Osteoblast (primary cell): Measurements from ENCODE around the gene TNFRSF19. TPM values are rescaled to one million over a fixed set of nuclear protein-coding genes. Genes with fewer than 3 reads are reported as not detected.
A peak's percentile ranks its signal among the peaks of the same experiment; 100 is the strongest.

Experiments used
- DNase-seq: peaks from one replicate; pipeline ENCODE4 v3.0.0; 2011; ENCODE audit warnings: low spot score, mixed read lengths; ENCODE audit not compliant: insufficient read length; ENCODE audit errors: missing footprints
- H2AFZ ChIP-seq: 2 replicates; pipeline ENCODE4 v1.6.0; 2011; ENCODE audit warnings: mild to moderate bottlenecking, low read length
- H3K27ac ChIP-seq: 2 replicates; pipeline ENCODE4 v1.5.1; 2011; ENCODE audit warnings: mild to moderate bottlenecking, low read depth, low read length, moderate library complexity
- H3K27me3 ChIP-seq: 2 replicates; pipeline ENCODE4 v1.6.0; 2012; ENCODE audit warnings: mild to moderate bottlenecking, control low read depth, inconsistent platforms, low read length, moderate library complexity; ENCODE audit not compliant: insufficient read depth
- H3K36me3 ChIP-seq: 2 replicates; pipeline ENCODE4 v1.5.1; 2011; ENCODE audit warnings: mild to moderate bottlenecking, low read length, control low read depth, moderate library complexity; ENCODE audit not compliant: insufficient read depth
- H3K4me1 ChIP-seq: 2 replicates; pipeline ENCODE4 v1.5.1; 2011; ENCODE audit warnings: mild to moderate bottlenecking, low read length, control low read depth, moderate library complexity; ENCODE audit not compliant: insufficient read depth
- H3K4me2 ChIP-seq: 2 replicates; pipeline ENCODE4 v1.6.0; 2011; ENCODE audit warnings: mild to moderate bottlenecking, low read length; ENCODE audit not compliant: insufficient read depth
- H3K4me3 ChIP-seq: fragments of 200-600 bp; sonication (generic); 3 replicates; pipeline ENCODE4 v1.5.1; 2012; ENCODE audit warnings: mild to moderate bottlenecking, low read length, inconsistent platforms; ENCODE audit not compliant: insufficient read depth
- H3K79me2 ChIP-seq: 2 replicates; pipeline ENCODE4 v1.6.0; 2012; ENCODE audit warnings: mild to moderate bottlenecking, low read length, control low read depth, inconsistent platforms; ENCODE audit not compliant: insufficient read depth
- H3K9me3 ChIP-seq: 2 replicates; pipeline ENCODE4 v1.5.1; 2011; ENCODE audit warnings: low read depth, low read length, control low read depth
- H4K20me1 ChIP-seq: 2 replicates; pipeline ENCODE4 v1.6.0; 2012; ENCODE audit warnings: mild to moderate bottlenecking, low read length, control low read depth; ENCODE audit not compliant: insufficient read depth
- total RNA-seq: library from RNA; depleted of rRNA; stranded (reverse); fragments of >200 nt; gene quantifications from 2 replicates; pipeline ENCODE4 v1.2.3, GENCODE V29; 2012
- TF ChIP-seq, protein P1 (sequence below): IDR thresholded peaks from 2 replicates; pipeline ENCODE4 v1.5.1; 2011; ENCODE audit warnings: mild to moderate bottlenecking, low read depth, low read length, moderate library complexity; ENCODE audit errors: extremely low read depth

The TNFRSF19 gene
- total RNA-seq, 1 donor, result 73.8 TPM

DNA sequence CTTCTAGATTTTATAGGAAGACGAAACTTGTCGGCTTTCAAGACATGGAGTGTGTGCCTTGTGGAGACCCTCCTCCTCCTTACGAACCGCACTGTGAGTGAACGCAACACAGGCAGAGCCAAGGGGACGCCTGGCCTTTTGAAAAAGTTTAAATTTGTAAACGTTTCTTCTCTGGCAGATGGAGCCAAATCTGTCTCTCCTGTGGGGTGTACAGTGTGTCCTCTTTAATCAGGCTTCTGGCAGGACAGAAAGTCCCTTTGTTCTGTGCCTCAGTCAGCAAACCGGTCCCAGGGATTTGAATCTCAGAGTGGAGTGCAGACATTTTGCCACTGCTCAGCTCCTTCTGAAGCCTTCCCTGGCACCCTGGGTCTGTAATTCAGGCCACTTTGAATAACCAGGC lies 56.5 kb downstream of the TNFRSF19 start:
- H3K9me3 ChIP-seq, result no peaks in the 10 kb centered on the region
- no peaks in the 10 kb centered on the region for H4K20me1 ChIP-seq
- H3K4me3 ChIP-seq, result no peak overlapping the region
- peaks cover 11% of the 10 kb centered on the region for H3K36me3 ChIP-seq
- no peak overlapping the region for H3K4me2 ChIP-seq
- H2AFZ ChIP-seq, result no peak overlapping the region
- H3K27ac ChIP-seq, result no peak overlapping the region
- no peak for DNase-seq
- H3K27me3 ChIP-seq, result no peaks in the 10 kb centered on the region
- H3K4me1 ChIP-seq, result peaks cover 9% of the 10 kb centered on the region
- TF ChIP-seq, protein P1, sequence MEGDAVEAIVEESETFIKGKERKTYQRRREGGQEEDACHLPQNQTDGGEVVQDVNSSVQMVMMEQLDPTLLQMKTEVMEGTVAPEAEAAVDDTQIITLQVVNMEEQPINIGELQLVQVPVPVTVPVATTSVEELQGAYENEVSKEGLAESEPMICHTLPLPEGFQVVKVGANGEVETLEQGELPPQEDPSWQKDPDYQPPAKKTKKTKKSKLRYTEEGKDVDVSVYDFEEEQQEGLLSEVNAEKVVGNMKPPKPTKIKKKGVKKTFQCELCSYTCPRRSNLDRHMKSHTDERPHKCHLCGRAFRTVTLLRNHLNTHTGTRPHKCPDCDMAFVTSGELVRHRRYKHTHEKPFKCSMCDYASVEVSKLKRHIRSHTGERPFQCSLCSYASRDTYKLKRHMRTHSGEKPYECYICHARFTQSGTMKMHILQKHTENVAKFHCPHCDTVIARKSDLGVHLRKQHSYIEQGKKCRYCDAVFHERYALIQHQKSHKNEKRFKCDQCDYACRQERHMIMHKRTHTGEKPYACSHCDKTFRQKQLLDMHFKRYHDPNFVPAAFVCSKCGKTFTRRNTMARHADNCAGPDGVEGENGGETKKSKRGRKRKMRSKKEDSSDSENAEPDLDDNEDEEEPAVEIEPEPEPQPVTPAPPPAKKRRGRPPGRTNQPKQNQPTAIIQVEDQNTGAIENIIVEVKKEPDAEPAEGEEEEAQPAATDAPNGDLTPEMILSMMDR, result no peak
- no peaks in the 10 kb centered on the region for H3K79me2 ChIP-seq

DNA sequence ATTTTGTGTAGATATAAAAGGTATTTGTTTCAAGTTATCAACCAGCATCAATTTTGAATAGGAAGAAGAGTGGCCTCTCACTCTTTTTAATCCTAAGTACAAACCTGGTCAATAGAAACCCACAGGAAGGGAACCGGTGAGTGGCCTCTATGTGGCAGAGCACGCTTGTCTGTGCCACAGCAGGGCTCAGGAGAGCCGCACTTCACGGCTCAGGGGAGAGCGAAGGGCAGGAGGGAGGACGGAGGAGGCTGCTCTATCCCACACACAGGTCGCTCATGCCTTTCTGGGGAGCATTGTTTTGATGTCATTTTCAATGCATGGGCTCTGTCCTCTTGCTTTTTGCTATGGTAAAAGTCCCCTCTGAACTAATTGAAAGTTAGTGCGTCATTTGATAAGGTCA lies 57.2 kb downstream of the TNFRSF19 start:
- TF ChIP-seq, protein P1, result no peak
- no peak overlapping the region for H3K4me3 ChIP-seq
- no peak overlapping the region for H3K27ac ChIP-seq
- no peaks in the 10 kb centered on the region for H3K79me2 ChIP-seq
- no peaks in the 10 kb centered on the region for H3K27me3 ChIP-seq
- peaks cover 8% of the 10 kb centered on the region for H3K4me1 ChIP-seq
- H3K4me2 ChIP-seq, result no peak overlapping the region
- no peak overlapping the region for H2AFZ ChIP-seq
- no peaks in the 10 kb centered on the region for H3K9me3 ChIP-seq
- DNase-seq, result no peak
- H4K20me1 ChIP-seq, result no peaks in the 10 kb centered on the region
- H3K36me3 ChIP-seq, result peaks cover 16% of the 10 kb centered on the region

DNA sequence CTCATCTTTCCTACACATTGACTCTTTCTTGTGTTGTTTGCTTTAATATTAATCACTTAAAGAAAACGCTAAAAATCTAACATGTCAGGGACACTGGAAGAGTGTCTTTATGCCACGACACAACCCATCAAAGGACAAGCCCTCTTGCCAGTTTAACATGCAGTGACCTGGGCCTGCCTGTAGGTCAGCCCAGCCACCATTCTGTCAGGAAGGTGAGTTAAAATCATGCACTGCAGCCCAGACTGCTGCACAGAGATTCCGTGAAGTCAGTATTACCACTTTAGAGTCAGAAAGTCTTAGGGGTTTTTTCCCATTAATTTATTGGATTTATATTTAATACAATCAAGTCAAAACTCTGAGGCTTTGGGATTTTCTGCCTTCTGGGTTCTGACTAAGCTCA lies 58.0 kb downstream of the TNFRSF19 start:
- Histone ChIP-seq H3K9me3 (no peaks in the 10 kb centered on the region), H3K36me3 (peaks cover 16% of the 10 kb centered on the region), H3K4me3 (no peak overlapping the region), H3K79me2 (no peaks in the 10 kb centered on the region), H3K4me1 (peaks cover 8% of the 10 kb centered on the region), H4K20me1 (no peaks in the 10 kb centered on the region), H3K4me2 (no peak overlapping the region), H3K27me3 (no peaks in the 10 kb centered on the region), H3K27ac (no peak overlapping the region), H2AFZ (no peak overlapping the region)
- TF ChIP-seq, protein P1, result no peak
- no peak for DNase-seq

DNA sequence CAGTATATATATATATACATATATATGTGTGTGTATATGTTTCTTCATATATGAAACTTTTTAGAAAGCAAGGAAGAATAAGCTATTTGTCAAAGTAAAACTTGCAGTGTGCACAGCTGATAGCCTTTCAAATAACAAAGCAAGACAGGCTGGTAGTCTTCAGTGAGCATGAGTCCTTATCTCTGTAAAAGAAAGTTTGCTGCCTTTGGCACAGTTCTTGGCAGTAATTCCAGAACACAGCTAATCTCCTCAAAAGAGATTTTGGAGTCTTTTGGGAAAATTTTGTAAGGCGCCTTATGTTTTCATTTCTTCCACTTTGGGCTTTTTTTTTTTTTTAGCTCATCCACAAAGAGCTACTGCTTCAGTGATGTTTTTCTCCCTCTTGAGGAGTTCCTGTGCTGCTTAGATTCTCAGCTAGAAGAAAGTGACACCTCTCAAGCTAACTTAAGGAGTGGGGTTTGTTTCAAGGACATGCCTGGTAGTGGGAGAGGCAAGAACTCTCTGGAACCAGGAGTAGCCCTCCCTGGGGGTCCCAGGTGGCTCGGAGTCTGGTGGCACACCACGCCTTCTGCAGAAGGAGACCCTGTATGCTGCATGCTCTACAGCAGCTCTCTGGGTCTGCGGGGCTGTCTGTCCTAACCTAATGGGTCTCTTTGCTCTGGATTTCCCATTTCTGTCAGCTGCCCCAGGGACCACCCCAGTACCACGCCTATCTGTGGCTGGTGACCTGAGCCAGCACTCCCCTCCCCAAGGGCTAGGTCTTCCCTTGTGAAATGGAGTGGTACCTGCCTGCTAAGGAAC lies 58.8 kb downstream of the TNFRSF19 start:
- Histone ChIP-seq H2AFZ (no peak overlapping the region), H3K27me3 (no peaks in the 10 kb centered on the region), H3K4me2 (no peak overlapping the region), H4K20me1 (no peaks in the 10 kb centered on the region), H3K79me2 (no peaks in the 10 kb centered on the region), H3K4me3 (no peak overlapping the region), H3K4me1 (peaks cover 8% of the 10 kb centered on the region), H3K9me3 (no peaks in the 10 kb centered on the region), H3K36me3 (peaks cover 13% of the 10 kb centered on the region), H3K27ac (no peak overlapping the region)
- peak; percentile 19 for DNase-seq
- TF ChIP-seq, protein P1, result no peak
